Caco-2 (cell line): ENCODE measurements around the gene CD247. TPM values are rescaled to one million over a fixed set of nuclear protein-coding genes. Genes with fewer than 3 reads are reported as not detected.
A peak's percentile ranks its signal among the peaks of the same experiment; 100 is the strongest.

Experiments
- BruUV-seq: library from RNA; stranded (reverse); fragments of 400-500 nt; replicated peaks from 2 replicates; lab custom pipeline; 2021; lab: Mats Ljungman, UMichigan
- CTCF ChIA-PET: fragments of 300-600 bp; sonication (Branson Sonifier 250); formaldehyde crosslinking; loops from one replicate; lab custom pipeline; 2022; ENCODE audit warnings: antibody characterized with exemption; lab: Charles Lee
- POLR2A ChIA-PET: fragments of 300-600 bp; sonication (Branson Sonifier 250); formaldehyde crosslinking; loops from one replicate; lab custom pipeline; 2022; ENCODE audit warnings: antibody characterized with exemption; lab: Charles Lee
- DNase-seq, 2 experiments: peaks; one replicate each; pipeline versions ENCODE4 v3.0.0 to v3.0.0-alpha.2; 2020 to 2022
- H3K27me3 ChIP-seq: replicated peaks from 2 replicates; pipeline ENCODE4 v1.6.0; 2011; ENCODE audit warnings: low read length; ENCODE audit not compliant: control insufficient read depth, insufficient read depth
- H3K36me3 ChIP-seq: 2 replicates; pipeline ENCODE4 v1.5.1; 2011; ENCODE audit warnings: low read length; ENCODE audit not compliant: control insufficient read depth, insufficient read depth
- H3K4me1 ChIP-seq: fragments of 250-450 bp; sonication (Bioruptor Pico); 2 replicates; pipeline ENCODE4 v1.5.1; 2020; ENCODE audit warnings: mild to moderate bottlenecking
- H3K4me3 ChIP-seq: 2 replicates; pipeline ENCODE4 v1.5.1; 2011; ENCODE audit warnings: low read depth, mild to moderate bottlenecking, control low read depth, low read length
- H3K9me3 ChIP-seq: fragments of 250-450 bp; sonication (Bioruptor Pico); 2 replicates; pipeline ENCODE4 v1.5.1; 2020; ENCODE audit warnings: mild to moderate bottlenecking, moderate library complexity
- H3K27ac Mint-ChIP-seq: one replicate; pipeline ENCODE4 v1.8.0; 2022; ENCODE audit warnings: mixed read lengths; ENCODE audit not compliant: unreplicated experiment
- H3K27me3 Mint-ChIP-seq: one replicate; pipeline ENCODE4 v1.8.0; 2022; ENCODE audit warnings: mixed read lengths; ENCODE audit not compliant: insufficient read depth, unreplicated experiment
- H3K36me3 Mint-ChIP-seq: one replicate; pipeline ENCODE4 v1.8.0; 2022; ENCODE audit warnings: mild to moderate bottlenecking, mixed read lengths; ENCODE audit not compliant: insufficient read depth, unreplicated experiment
- H3K4me1 Mint-ChIP-seq: one replicate; pipeline ENCODE4 v1.8.0; 2022; ENCODE audit warnings: low read depth, mixed read lengths; ENCODE audit not compliant: unreplicated experiment
- H3K4me3 Mint-ChIP-seq: one replicate; pipeline ENCODE4 v1.8.0; 2022; ENCODE audit warnings: mild to moderate bottlenecking, moderate library complexity, mixed read lengths; ENCODE audit not compliant: unreplicated experiment
- H3K9me3 Mint-ChIP-seq: one replicate; pipeline ENCODE4 v1.8.0; 2022; ENCODE audit warnings: mixed read lengths; ENCODE audit not compliant: unreplicated experiment
- intact Hi-C: fragments of 100-400 bp; cut with micrococcal nuclease; formaldehyde crosslinking; loops from one replicate; pipeline ENCODE4 v1.10.0; 2022; ENCODE audit not compliant: unreplicated experiment
- total RNA-seq: library from RNA; stranded (reverse); gene quantifications from 2 replicates; pipeline ENCODE4 v1.2.3, GENCODE V29; 2022
- TF ChIP-seq, protein P1 (sequence below), 2 experiments: fragments of 200-600 bp in 1 of 2; IDR thresholded peaks; 1 replicate in 1 of 2; 2 replicates in 1 of 2; pipeline versions ENCODE4 v1.5.1 to v1.8.0; 2011 to 2022; ENCODE audit warnings: antibody characterized with exemption in 1 of 2, control low read depth in 1 of 2, inconsistent platforms in 1 of 2, low read depth in 1 of 2, low read length in 1 of 2, mild to moderate bottlenecking in 1 of 2, moderate library complexity in 1 of 2; ENCODE audit not compliant: insufficient read depth in 1 of 2, severe bottlenecking in 1 of 2, unreplicated experiment in 1 of 2

The CD247 gene
- total RNA-seq, 1 experiment from 2014 or later, result not detected

DNA sequence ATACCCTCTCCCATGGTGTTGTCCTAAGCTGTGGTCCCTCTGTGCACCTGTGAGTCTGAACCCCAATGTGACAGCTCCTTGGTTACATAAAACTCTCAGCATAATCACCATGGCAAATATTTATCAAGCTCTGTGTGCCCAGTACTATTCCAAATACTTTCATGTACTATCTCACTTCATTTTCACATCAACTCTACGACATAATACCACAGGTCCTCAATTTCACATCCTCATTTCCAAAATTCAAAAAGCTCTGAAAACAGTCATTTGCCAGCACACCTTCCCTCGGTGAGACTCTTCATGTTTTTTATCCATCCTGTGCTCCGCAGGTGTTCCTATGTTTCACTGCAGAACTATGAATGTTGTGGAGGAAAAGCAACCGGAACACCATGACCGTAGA, 47.6 kb upstream of the CD247 start:
- Histone ChIP-seq H3K36me3 (no peaks in the 10 kb centered on the region), H3K4me3 (no peak overlapping the region), H3K4me1 (no peaks in the 10 kb centered on the region), H3K27me3 (no peaks in the 10 kb centered on the region), H3K9me3 (no peaks in the 10 kb centered on the region)
- Mint-ChIP-seq H3K4me3 (no peak overlapping the region), H3K27ac (no peak overlapping the region), H3K9me3 (no peaks in the 10 kb centered on the region), H3K27me3 (no peaks in the 10 kb centered on the region), H3K4me1 (peaks cover 8% of the 10 kb centered on the region), H3K36me3 (no peaks in the 10 kb centered on the region)
- ChIA-PET POLR2A (no interaction called here), CTCF (interaction anchor here (1.1 kb wide), 1 partner anchor 10 kb away, joined by 5 read pairs; no protein-coding TSS in a partner anchor)
- TF ChIP-seq, protein P1, sequence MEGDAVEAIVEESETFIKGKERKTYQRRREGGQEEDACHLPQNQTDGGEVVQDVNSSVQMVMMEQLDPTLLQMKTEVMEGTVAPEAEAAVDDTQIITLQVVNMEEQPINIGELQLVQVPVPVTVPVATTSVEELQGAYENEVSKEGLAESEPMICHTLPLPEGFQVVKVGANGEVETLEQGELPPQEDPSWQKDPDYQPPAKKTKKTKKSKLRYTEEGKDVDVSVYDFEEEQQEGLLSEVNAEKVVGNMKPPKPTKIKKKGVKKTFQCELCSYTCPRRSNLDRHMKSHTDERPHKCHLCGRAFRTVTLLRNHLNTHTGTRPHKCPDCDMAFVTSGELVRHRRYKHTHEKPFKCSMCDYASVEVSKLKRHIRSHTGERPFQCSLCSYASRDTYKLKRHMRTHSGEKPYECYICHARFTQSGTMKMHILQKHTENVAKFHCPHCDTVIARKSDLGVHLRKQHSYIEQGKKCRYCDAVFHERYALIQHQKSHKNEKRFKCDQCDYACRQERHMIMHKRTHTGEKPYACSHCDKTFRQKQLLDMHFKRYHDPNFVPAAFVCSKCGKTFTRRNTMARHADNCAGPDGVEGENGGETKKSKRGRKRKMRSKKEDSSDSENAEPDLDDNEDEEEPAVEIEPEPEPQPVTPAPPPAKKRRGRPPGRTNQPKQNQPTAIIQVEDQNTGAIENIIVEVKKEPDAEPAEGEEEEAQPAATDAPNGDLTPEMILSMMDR (IDR thresholded peaks at IDR 0.05; ENCODE audit: insufficient read depth in 1 of 2, low read depth in 1 of 2, low read length in 1 of 2, severe bottlenecking in 1 of 2, unreplicated experiment in 1 of 2), result no peak
- DNase-seq, result no peak
- BruUV-seq, result no TSS peak
- intact Hi-C loops, result no loop called here

DNA sequence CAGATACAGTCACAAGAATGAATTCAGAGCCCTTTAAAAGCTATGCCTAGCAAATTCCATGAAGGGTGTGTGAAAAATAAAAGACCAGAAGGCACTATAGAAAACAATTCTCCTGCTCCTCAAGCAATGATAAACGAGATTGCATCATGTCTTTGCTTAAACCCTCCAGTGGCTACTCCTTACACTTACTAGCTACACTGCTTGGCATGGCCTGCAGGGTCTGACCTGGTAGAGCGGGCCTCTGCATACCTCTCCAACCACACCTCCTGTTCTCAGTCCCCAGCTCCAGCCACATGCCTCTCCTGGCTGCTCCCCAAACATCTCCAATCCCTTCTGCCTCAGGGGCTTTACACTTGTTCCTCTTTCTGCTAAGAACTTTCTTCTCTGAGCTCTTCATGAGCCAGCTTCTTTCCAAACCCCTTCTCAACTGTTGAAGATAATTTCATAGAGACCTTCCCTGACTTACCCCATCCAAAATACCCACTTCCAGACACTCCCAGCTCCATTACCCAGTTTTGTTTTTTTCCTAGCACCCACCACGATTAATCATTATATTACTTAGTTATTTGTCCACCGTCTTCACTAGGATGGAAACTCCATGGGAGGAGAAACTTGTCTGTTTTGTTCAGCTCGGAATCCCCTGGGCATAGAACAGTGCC, 46.4 kb upstream of the CD247 start:
- Histone ChIP-seq H3K9me3 (no peaks in the 10 kb centered on the region), H3K27me3 (no peaks in the 10 kb centered on the region), H3K4me1 (no peaks in the 10 kb centered on the region), H3K36me3 (no peaks in the 10 kb centered on the region), H3K4me3 (no peak overlapping the region)
- Mint-ChIP-seq H3K4me1 (peaks cover 8% of the 10 kb centered on the region), H3K27me3 (peaks cover 3% of the 10 kb centered on the region), H3K9me3 (no peaks in the 10 kb centered on the region), H3K27ac (peak overlapping the region; percentile 52), H3K36me3 (no peaks in the 10 kb centered on the region), H3K4me3 (no peak overlapping the region)
- ChIA-PET CTCF (interaction anchor here (0.6 to 2.1 kb wide), 3 partner anchors 9 to 155 kb away, joined by 5 to 7 read pairs (median 5); partner anchors contain the start of gene CREG1), POLR2A (interaction anchor here (1.2 kb wide), 1 partner anchor 11 kb away, joined by 3 read pairs; the partner anchor contains the start of gene CREG1)
- BruUV-seq, result no TSS peak
- peak; percentile 20 to 41 for DNase-seq
- TF ChIP-seq, protein P1 (IDR thresholded peaks at IDR 0.05; ENCODE audit: insufficient read depth in 1 of 2, low read depth in 1 of 2, low read length in 1 of 2, severe bottlenecking in 1 of 2, unreplicated experiment in 1 of 2), result no peak
- intact Hi-C loops, result no loop called here

GRCh38 chr1:167563579-167564246, 45.4 kb upstream of the CD247 start:
- no peaks in the 10 kb centered on the region for H3K9me3 Mint-ChIP-seq
- H3K27ac Mint-ChIP-seq, result no peak overlapping the region
- CTCF ChIA-PET, result interaction anchor here (0.6 to 2.1 kb wide), 2 partner anchors 10 to 24 kb away, joined by 4 to 7 read pairs; partner anchors contain the start of gene CREG1
- TF ChIP-seq, protein P1 (IDR thresholded peaks at IDR 0.05; ENCODE audit: insufficient read depth in 1 of 2, low read depth in 1 of 2, low read length in 1 of 2, severe bottlenecking in 1 of 2, unreplicated experiment in 1 of 2), result no peak
- H3K36me3 ChIP-seq, result no peaks in the 10 kb centered on the region
- H3K27me3 Mint-ChIP-seq, result peaks cover 3% of the 10 kb centered on the region
- H3K4me3 Mint-ChIP-seq, result no peak overlapping the region
- no peak for DNase-seq
- POLR2A ChIA-PET, result interaction anchor here (1.2 kb wide), 1 partner anchor 10 kb away, joined by 3 read pairs; the partner anchor contains the start of gene CREG1
- no peaks in the 10 kb centered on the region for H3K4me1 ChIP-seq
- no TSS peak for BruUV-seq
- intact Hi-C loops, result no loop called here
- H3K36me3 Mint-ChIP-seq, result no peaks in the 10 kb centered on the region
- H3K4me3 ChIP-seq, result no peak overlapping the region
- no peaks in the 10 kb centered on the region for H3K9me3 ChIP-seq
- peaks cover 8% of the 10 kb centered on the region for H3K4me1 Mint-ChIP-seq
- H3K27me3 ChIP-seq, result no peaks in the 10 kb centered on the region
